Osteocyte (in vitro differentiated cells): ENCODE data around the gene NCAN. TPM values are rescaled to one million over a fixed set of nuclear protein-coding genes. Genes with fewer than 3 reads are reported as not detected.

Source experiments
- DNase-seq: peaks from one replicate; pipeline ENCODE4 v3.0.0; 2021; ENCODE audit warnings: mixed read lengths; ENCODE audit not compliant: unreplicated experiment; ENCODE audit errors: extremely low spot score
- H3K27ac Mint-ChIP-seq: one replicate; pipeline ENCODE4 v1.8.0; 2021; ENCODE audit warnings: mild to moderate bottlenecking, mixed read lengths; ENCODE audit not compliant: unreplicated experiment
- H3K27me3 Mint-ChIP-seq: one replicate; pipeline ENCODE4 v1.8.0; 2021; ENCODE audit warnings: mixed read lengths; ENCODE audit not compliant: unreplicated experiment
- H3K36me3 Mint-ChIP-seq: one replicate; pipeline ENCODE4 v1.8.0; 2021; ENCODE audit warnings: mixed read lengths; ENCODE audit not compliant: unreplicated experiment
- H3K4me1 Mint-ChIP-seq: one replicate; pipeline ENCODE4 v1.8.0; 2021; ENCODE audit warnings: mixed read lengths; ENCODE audit not compliant: unreplicated experiment
- H3K4me3 Mint-ChIP-seq: one replicate; pipeline ENCODE4 v1.8.0; 2021; ENCODE audit warnings: mild to moderate bottlenecking, moderate library complexity, mixed read lengths; ENCODE audit not compliant: unreplicated experiment
- H3K9me3 Mint-ChIP-seq: one replicate; pipeline ENCODE4 v1.8.0; 2021; ENCODE audit warnings: mixed read lengths; ENCODE audit not compliant: unreplicated experiment
- total RNA-seq: library from RNA; stranded (reverse); gene quantifications from 2 replicates; pipeline ENCODE4 v1.2.1, GENCODE V29; 2021
- TF ChIP-seq, protein P1 (sequence below): fragments of 200-600 bp; sonication (generic); IDR thresholded peaks from 2 replicates; pipeline ENCODE4 v1.5.0; 2021; ENCODE audit warnings: antibody characterized with exemption, mild to moderate bottlenecking, moderate library complexity

NCAN gene
- total RNA-seq, 1 donor from 2014 or later: not detected

DNA sequence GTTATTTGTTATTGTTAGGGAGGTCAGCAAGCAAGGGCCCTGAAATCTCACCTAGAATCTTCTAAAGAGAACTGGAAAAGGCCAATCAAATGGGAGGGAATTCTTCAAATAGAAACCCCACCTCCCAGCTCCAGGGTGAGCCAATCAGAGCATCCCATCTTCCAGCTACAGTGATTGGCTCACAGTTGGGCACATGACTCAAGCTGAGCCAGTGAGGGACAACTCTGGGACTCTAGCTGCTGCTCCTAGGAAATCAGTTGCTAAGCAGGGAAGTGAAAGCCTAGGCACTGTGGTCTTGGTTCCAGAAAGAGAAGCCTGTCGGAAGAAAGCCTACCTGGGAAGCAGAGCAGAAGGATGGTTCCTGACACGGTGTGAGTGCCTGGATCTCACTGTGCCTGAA, 48.0 kb downstream of the NCAN start:
- Mint-ChIP-seq H3K27ac (no peak overlapping the region), H3K4me3 (no peak overlapping the region), H3K9me3 (no peaks in the 10 kb centered on the region), H3K4me1 (peaks cover 9% of the 10 kb centered on the region), H3K36me3 (no peaks in the 10 kb centered on the region), H3K27me3 (peaks cover 37% of the 10 kb centered on the region)
- DNase-seq: no peak
- TF ChIP-seq, protein P1, sequence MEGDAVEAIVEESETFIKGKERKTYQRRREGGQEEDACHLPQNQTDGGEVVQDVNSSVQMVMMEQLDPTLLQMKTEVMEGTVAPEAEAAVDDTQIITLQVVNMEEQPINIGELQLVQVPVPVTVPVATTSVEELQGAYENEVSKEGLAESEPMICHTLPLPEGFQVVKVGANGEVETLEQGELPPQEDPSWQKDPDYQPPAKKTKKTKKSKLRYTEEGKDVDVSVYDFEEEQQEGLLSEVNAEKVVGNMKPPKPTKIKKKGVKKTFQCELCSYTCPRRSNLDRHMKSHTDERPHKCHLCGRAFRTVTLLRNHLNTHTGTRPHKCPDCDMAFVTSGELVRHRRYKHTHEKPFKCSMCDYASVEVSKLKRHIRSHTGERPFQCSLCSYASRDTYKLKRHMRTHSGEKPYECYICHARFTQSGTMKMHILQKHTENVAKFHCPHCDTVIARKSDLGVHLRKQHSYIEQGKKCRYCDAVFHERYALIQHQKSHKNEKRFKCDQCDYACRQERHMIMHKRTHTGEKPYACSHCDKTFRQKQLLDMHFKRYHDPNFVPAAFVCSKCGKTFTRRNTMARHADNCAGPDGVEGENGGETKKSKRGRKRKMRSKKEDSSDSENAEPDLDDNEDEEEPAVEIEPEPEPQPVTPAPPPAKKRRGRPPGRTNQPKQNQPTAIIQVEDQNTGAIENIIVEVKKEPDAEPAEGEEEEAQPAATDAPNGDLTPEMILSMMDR: no peak

DNA sequence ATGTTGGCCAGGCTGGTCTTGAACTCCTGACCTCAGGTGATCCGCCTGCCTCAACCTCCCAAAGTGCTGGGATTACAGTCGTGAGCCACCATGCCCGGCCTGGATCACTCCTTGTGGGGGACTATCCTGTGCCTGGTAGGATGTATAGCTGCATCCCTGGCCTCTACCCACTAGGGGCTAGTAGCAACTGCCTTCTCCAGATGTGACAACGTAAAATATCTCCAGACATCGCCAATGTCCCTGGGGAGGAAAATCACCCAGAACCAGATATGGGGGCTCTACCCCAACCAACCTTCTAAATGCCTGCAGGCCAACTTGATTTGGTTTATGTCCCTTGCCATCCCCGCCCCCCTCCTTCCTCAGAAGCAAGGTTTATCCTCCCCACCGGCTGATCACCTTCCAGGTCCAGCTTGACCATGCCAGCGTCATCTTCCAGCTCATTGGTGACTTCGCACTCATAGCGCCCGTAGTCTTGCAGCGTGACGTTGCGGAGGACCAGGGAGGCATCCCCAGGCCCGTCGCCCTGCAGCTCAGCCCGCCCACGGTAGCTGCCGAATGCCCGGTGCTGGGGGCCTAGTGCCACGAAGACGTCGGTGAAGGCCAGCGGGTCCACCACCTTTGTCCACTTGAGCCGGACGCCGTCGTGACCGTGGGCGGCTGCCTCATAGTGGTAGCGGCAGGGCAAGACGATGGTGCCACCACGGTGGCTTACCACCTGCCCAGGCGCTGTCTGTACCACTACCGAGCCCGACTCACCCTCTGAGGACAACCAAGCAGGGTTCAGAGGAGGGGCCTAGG, 48.9 kb downstream of the NCAN start:
- no peak overlapping the region for H3K27ac Mint-ChIP-seq
- H3K9me3 Mint-ChIP-seq: no peaks in the 10 kb centered on the region
- DNase-seq: no peak
- TF ChIP-seq, protein P1: no peak
- peaks cover 32% of the 10 kb centered on the region for H3K27me3 Mint-ChIP-seq
- peak overlapping the region; percentile 4 for H3K4me3 Mint-ChIP-seq
- H3K36me3 Mint-ChIP-seq: no peaks in the 10 kb centered on the region
- H3K4me1 Mint-ChIP-seq: peaks cover 9% of the 10 kb centered on the region

DNA sequence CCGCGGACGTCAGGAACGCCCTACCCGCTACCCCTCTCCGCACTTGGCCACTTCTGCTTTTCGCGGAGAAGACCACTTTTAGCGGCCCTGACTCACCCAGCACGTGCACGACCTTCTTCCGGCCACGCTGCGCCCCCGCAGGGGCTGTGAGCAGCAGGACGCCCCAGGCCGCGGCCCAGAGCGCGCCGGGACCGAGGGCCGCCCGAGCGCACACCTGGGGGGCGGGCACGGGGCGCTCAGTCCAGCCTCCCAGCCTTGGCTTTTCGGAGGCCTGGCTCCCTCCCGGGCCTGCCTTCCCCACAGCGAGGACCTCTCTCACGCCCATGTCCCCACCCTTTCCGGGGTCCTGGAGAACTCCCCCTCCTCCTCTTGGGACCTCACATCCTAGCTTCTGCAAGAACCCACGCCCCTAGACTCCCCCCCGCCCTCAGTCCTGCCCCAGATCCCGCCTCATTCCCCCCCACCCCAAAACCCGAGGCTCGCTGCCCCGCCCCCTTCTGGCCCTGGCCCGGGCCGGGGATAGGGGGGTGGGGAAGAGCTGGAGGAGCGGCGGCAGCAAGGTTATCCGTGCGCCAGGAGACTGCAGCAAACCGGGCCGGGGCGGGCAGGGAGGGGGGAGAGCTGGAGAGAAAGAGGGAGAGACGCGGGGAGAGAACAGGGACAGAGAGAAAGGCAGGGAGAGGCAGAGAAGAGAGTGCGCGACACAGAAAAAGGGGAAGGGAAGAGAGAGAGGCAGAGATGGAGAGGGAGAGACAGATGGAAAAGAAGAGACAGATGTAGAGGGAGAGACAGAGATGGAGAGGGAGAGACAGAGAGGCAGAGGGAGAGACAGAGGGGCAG, 49.8 kb downstream of the NCAN start:
- peak overlapping the region; percentile 51 for H3K4me3 Mint-ChIP-seq
- no peak overlapping the region for H3K27ac Mint-ChIP-seq
- peaks cover 9% of the 10 kb centered on the region for H3K4me1 Mint-ChIP-seq
- TF ChIP-seq, protein P1: no peak
- no peaks in the 10 kb centered on the region for H3K9me3 Mint-ChIP-seq
- H3K27me3 Mint-ChIP-seq: peaks cover 28% of the 10 kb centered on the region
- DNase-seq: no peak
- H3K36me3 Mint-ChIP-seq: no peaks in the 10 kb centered on the region

DNA sequence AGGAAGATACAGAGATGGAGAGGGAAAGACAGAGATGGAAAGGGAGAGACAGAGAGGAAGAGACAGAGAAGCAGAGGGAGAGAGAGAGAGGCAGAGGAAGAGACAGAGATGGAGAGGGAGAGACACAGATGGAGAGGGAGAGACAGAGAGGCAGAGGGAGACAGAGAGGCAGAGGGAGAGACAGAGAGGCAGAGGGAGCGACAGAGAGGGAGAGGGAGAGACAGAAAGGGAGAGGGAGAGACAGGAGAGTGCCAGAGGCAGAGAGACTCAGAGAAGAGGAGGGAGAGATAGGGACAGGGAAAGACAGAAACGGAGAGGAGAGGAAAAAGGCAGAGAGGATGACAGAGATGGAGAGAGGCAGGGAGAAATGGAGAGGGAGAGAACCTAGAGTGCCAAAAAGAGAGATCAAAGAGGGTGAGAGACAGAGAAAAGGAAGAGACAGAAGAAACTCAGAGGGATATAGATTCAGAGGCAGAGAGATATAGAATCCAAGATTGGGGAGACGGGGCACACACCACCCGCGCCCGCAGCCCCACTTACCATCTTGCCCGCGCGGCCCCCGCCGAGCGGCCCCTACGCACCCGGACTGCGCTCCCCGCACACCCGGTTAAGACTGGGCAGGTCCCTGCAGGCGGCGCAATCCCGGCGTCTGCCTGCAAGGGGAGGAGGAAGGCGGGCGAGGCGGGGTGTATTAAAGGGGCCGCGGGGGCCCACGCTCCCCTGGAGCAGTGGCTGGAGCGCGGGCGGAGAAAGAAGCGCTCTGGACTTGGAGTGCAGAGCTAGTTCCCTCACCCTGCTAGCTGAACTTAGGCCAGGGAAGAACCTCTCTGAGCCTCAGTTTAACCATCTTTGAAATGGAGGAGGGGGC, 50.7 kb downstream of the NCAN start:
- no peaks in the 10 kb centered on the region for H3K36me3 Mint-ChIP-seq
- H3K27me3 Mint-ChIP-seq: peaks cover 24% of the 10 kb centered on the region
- no peak overlapping the region for H3K27ac Mint-ChIP-seq

More for the DNA sequence above, 50.7 kb downstream of the NCAN start:
- Mint-ChIP-seq H3K4me1 (peaks cover 9% of the 10 kb centered on the region), H3K4me3 (peak overlapping the region; percentile 51), H3K9me3 (no peaks in the 10 kb centered on the region)
- TF ChIP-seq, protein P1: no peak
- DNase-seq: no peak
